Smooth muscle cell of the umbilical artery (primary cell): ENCODE results near the gene TRIM65. TPM values are rescaled to one million over a fixed set of nuclear protein-coding genes. Genes with fewer than 3 reads are reported as not detected.

Experiments
- total RNA-seq: library from RNA; depleted of rRNA; stranded (reverse); fragments of >200 nt; gene quantifications from 2 replicates; pipeline ENCODE4 v1.2.3, GENCODE V29; 2014

The TRIM65 gene, protein sequence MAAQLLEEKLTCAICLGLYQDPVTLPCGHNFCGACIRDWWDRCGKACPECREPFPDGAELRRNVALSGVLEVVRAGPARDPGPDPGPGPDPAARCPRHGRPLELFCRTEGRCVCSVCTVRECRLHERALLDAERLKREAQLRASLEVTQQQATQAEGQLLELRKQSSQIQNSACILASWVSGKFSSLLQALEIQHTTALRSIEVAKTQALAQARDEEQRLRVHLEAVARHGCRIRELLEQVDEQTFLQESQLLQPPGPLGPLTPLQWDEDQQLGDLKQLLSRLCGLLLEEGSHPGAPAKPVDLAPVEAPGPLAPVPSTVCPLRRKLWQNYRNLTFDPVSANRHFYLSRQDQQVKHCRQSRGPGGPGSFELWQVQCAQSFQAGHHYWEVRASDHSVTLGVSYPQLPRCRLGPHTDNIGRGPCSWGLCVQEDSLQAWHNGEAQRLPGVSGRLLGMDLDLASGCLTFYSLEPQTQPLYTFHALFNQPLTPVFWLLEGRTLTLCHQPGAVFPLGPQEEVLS
- 19.0 and 19.1 TPM in 2 replicates for total RNA-seq

DNA sequence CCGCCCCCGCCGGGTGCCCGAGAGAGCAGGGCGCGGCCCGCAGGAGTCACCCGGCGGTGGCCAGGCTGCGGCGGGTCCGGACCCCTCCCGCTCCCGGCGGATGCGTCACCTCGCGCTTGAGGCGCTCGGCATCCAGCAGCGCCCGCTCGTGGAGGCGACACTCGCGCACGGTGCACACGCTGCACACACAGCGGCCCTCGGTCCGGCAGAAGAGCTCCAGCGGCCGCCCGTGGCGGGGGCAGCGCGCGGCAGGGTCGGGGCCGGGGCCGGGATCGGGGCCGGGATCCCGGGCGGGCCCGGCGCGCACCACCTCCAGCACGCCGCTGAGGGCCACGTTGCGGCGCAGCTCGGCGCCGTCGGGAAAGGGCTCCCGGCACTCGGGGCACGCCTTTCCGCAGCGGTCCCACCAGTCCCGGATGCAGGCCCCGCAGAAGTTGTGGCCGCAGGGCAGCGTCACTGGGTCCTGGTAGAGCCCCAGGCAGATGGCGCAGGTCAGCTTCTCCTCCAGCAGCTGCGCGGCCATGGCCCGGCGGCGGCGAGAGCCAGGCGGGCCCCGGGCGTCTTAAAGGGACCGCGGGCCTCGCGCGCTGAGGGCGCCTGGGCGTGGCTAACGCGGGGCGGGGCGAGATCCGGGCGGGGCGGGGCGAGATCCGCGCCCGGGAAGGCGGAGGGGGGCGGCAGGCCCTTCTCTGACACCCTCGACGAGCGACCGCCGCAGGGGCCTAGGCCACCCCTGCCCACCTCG, at the start of gene TRIM65:
Gene TRIM65 (minus strand): TSS at position 537 of the 745 bp plus-strand sequence. CDS start 14 bp downstream, at position 523.

DNA sequence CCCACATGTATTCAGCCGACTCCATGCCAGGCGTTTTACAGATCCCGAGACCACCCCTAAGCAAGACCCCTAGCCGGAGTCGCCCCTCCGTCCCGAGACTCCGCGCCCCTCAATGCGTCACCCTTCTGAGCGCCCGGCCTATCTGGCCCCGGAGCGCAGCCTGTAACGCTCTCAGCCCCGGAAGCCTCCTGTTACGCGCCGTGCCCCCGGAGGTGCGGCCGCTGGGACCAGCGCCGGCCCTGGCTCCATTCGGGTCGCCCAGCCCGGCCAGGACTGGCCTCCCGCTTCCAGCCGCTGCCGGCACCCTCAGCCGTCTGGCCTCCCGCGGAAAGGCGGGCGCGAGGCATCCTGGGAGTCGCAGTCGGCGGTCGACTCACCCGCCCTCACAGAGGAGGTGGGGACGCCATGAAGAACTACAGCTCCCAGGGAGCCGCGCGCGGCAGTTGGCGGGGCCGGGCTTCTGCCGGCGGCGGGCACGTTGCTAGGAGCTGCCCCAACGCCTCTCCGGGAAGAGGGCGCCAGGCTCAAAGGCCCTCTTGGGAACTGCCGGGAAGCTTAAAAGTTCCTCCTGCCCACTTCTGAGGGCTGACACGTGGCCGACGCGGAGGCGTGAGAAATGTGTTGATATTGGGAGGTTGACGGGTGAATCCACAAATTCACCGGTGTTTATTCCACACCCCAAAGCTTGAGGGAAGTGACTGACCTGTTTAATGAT, 44.1 kb upstream of the TRIM65 start, which contains the start of gene FBF1:
Gene FBF1 (minus strand): TSS at position 316 of the 715 bp plus-strand sequence. CDS start 2,893 bp downstream, outside the sequence.

DNA sequence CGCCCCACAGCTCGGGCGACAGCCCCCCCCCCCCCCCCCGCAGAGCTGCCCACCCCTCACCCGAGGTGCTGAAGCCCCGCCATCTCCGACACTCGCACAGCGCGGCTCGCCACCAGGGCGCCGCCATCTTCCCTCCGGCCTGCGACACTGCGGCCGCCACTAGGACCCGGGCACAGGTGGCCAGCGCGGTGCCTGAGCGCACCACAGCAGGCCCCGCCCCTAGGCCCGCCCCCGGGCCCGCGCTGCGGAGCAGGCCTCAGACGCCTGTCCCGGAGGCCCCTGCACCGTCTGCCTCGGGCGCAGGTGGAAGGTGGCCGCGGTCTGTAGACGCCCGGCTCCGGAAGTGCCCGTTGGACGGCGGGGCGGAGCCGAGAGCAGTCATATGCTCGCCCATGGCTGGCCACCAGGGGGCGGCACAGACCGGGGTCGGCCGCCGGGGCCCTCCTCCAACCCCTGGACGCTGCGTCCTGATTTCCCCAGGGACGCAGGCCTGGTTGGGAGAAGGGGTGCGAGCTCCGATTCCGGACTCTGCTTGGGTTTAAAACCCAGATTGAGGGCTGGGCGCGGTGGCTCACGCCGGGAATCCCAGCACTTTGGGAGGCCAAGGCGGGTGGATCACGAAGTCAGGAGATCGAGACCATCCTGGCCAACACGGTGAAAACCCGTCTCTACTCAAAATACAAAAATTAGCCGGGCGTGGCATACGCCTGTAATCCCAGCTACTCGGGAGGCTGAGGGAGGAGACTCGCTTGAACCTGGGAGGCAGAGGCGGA, 8.2 kb upstream of the TRIM65 start, which contains the start of gene MRPL38:
Gene MRPL38 (minus strand): TSS at position 136 of the 773 bp plus-strand sequence. CDS start 9 bp downstream, at position 127.

DNA sequence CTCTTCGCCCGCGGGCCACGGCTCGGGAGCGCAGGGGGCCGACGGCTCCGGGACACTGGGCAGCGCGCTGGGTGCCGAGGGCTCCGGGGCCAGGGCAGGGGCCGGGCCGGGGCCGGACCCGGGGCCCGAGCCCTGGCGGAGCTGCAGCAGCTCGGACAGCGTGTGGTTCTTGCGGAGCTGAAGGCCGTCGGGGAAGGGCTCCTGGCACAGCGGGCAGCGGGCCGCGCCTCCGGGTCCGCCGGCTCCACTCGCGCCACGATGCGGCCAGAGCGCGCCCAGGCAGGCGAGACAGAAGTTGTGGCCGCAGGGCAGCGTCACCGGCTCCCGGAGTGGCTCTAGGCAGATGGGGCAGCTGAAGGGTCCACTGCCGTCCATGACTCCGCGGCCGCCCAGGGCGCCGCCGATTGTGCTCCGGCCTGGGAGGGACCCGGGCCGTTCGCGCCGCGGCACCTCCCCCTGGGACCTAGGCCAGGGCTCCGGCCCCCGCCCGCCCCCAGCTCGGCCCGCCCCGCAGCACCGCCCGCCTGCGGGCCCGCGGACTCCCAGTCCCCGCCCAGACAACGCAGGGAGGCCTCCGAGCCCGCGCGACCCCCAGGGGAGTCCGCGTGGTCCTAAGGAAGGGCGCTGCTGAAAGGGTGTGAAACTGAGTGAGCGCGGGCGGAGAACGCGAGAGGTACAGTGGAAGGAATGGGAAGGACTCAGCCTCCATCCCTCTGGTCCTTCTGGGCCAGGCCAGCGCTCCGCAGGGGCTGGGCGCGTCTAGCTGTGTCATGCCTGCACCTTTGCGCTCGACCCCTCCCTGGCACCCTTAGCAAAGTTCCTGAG, 18.4 kb downstream of the TRIM65 start, which contains the start of gene TRIM47:
Gene TRIM47 (minus strand): TSS at position 408 of the 825 bp plus-strand sequence. CDS start 33 bp downstream, at position 375.

DNA sequence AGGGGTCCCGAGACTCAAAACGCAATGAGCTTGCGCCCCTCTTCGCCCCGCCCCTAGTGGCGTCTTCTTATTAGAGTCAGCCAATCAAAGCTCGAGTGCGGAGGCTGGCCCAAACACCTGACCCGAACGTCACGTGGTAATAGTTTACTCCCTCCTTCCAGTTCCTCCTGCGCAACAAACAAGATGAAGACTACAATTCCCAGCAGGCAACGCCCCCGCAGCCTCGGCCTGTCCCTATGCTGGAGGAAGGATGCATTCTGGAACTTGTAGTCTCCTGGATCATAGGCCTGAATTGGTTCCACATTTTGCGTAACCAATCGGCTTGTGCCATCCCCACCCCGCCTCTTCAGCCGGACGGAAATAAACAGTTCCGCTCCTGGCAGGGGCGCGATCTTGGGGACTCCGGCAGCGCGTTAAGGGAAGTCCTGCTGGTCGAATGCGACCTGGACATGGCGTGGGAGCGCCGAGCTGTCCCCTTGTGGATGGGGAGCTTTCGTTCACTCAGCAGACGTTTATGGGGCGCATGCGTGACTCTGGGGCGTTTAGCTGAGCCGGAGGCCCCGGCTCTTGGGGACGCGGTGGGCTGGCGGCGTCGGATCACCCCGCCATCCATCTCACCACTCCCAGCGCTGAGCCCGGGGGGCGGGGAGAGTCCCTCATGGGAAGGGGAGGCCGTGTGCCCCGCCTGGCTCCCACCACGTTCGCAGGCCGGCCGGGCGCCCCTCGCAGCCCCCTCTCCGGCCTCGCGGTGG, 41.3 kb downstream of the TRIM65 start, which contains the start of gene WBP2:
Gene WBP2 (minus strand): TSS at position 26 of the 752 bp plus-strand sequence. CDS start 38 bp downstream, outside the sequence.

DNA sequence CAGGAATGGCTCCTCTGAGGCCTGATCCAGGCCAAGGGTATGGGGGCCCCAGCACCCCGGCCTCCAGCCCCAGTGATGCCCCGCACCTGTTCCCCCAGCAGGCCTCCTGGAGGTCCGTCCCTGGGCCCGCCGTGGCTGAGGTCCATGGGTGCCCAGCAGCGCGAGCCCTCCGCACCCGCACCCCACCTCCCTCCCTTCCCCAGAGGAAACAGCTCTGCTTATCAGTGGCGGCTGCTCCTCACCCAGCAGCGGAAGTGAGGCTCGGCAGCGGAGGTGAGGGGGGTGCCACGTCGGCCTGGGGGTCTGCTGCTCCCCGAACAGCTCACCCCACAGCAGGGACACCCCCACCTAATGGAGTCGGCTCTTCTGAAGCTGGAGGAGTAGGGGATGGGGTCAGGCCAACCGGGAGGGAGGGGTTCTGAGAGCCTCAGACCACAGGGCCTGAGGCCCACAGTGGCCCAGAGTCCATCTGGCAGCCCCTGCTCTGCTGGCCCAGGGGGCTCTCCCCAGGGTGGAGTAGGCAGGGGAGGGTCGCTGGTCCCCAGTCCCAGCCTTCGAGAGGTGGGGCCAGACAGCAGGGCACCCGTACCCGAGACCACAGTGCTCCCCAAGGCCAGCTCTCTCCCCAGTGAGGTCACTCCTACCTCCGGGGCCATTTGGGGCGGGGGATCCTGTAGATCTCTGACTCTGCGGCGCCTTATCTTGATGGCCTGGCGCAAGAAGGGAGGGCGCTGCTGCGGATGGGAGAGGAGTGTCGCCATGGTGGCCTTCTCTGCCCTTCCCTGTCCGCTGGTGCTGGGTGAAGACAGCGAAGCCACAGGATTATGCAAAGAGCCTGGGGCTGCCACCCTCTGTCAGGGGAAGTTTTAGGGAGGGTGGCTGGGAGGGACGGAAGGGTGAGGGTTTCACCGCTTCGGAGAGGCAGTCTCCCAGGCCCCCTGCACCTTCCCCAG, 52.9 kb downstream of the TRIM65 start, which contains the start of gene UNC13D:
Gene UNC13D (minus strand): TSS at position 828 of the 953 bp plus-strand sequence. CDS start 67 bp downstream, at position 761.

Other genes with a start within 250 kb of the TRIM65 start
- 16.0 and 19.9 TPM in 2 replicates for gene RECQL5, start 229.8 kb downstream of the TRIM65 start, total RNA-seq
- gene SAP30BP, start 229.6 kb downstream of the TRIM65 start, total RNA-seq = 41.9 and 72.0 TPM in 2 replicates
- 0.09 and 0.30 TPM in 2 replicates for gene ITGB4, start 175.5 kb downstream of the TRIM65 start, total RNA-seq
- gene GALK1, start 131.8 kb downstream of the TRIM65 start, total RNA-seq = 22.2 and 27.9 TPM in 2 replicates
- 13.1 and 15.9 TPM in 2 replicates for gene UNK, start 112.1 kb downstream of the TRIM65 start, total RNA-seq
- 0.83 and 2.4 TPM in 2 replicates for gene UNC13D, start 52.5 kb downstream of the TRIM65 start, total RNA-seq
- 29.7 and 39.2 TPM in 2 replicates for gene WBP2, start 41.6 kb downstream of the TRIM65 start, total RNA-seq
- 3.9 and 6.6 TPM in 2 replicates for gene TRIM47, start 18.4 kb downstream of the TRIM65 start, total RNA-seq
- 31.2 and 37.1 TPM in 2 replicates for gene MRPL38, start 7.9 kb upstream of the TRIM65 start, total RNA-seq
- 13.2 and 14.0 TPM in 2 replicates for gene FBF1, start 44.1 kb upstream of the TRIM65 start, total RNA-seq
- gene ACOX1, start 82.2 kb upstream of the TRIM65 start, total RNA-seq = 71.0 and 92.1 TPM in 2 replicates
- 12.6 and 13.7 TPM in 2 replicates for gene TEN1, start 82.3 kb upstream of the TRIM65 start, total RNA-seq
- 2.7 and 5.2 TPM in 2 replicates for gene CDK3, start 103.9 kb upstream of the TRIM65 start, total RNA-seq
- gene EVPL, start 130.4 kb upstream of the TRIM65 start, total RNA-seq = not detected in 2 replicates
- gene SRP68, start 175.6 kb upstream of the TRIM65 start, total RNA-seq = 41.3 and 66.1 TPM in 2 replicates
- gene GALR2, start 177.8 kb upstream of the TRIM65 start, total RNA-seq = not detected in 2 replicates
- gene ZACN, start 182.2 kb upstream of the TRIM65 start, total RNA-seq = under 0.01 TPM in 1 of 2 replicates, not detected in the other
- gene EXOC7, start 206.8 kb upstream of the TRIM65 start, total RNA-seq = 89.7 and 107 TPM in 2 replicates
- not detected in 2 replicates for gene FOXJ1, start 244.3 kb upstream of the TRIM65 start, total RNA-seq